Naive B cell (primary cell): ENCODE measurements around the gene PINLYP. TPM values are rescaled to one million over a fixed set of nuclear protein-coding genes. Genes with fewer than 3 reads are reported as not detected.

Experiments used
- ATAC-seq, 2 donors: fragments of 150-1000 bp; cut with Tn5 transposase; 2 replicates each; pipeline ENCODE4 v1.10.0; 2021; ENCODE audit warnings: low read depth in 2 of 2, mild to moderate bottlenecking in 2 of 2, moderate library complexity in 2 of 2
- DNase-seq: peaks from one replicate; pipeline ENCODE4 v3.0.0; 2022
- H3K27ac Mint-ChIP-seq, 6 donors: one replicate each; pipeline ENCODE4 v1.8.0; 2020 to 2022; ENCODE audit warnings: mild to moderate bottlenecking in 6 of 6, mixed read lengths in 6 of 6, moderate library complexity in 5 of 6, inconsistent platforms in 2 of 6
- H3K27me3 Mint-ChIP-seq, 3 donors: one replicate each; pipeline ENCODE4 v1.8.0; 2021 to 2022; ENCODE audit warnings: mixed read lengths in 3 of 3, mild to moderate bottlenecking in 1 of 3
- H3K36me3 Mint-ChIP-seq, 2 donors: one replicate each; pipeline ENCODE4 v1.8.0; 2020 to 2022; ENCODE audit warnings: mixed read lengths in 2 of 2, inconsistent platforms in 1 of 2, mild to moderate bottlenecking in 1 of 2
- H3K4me1 Mint-ChIP-seq, 3 donors: one replicate each; pipeline ENCODE4 v1.8.0; 2020 to 2022; ENCODE audit warnings: mixed read lengths in 3 of 3, inconsistent platforms in 1 of 3, mild to moderate bottlenecking in 1 of 3, moderate library complexity in 1 of 3
- H3K4me3 Mint-ChIP-seq, 8 donors: one replicate each; pipeline ENCODE4 v1.8.0; 2020 to 2022; ENCODE audit warnings: mild to moderate bottlenecking in 8 of 8, mixed read lengths in 8 of 8, moderate library complexity in 8 of 8, inconsistent platforms in 2 of 8
- H3K9me3 Mint-ChIP-seq, 7 donors: one replicate each; pipeline ENCODE4 v1.8.0; 2020 to 2022; ENCODE audit warnings: mixed read lengths in 7 of 7, mild to moderate bottlenecking in 5 of 7, inconsistent platforms in 2 of 7, moderate library complexity in 1 of 7
- polyA plus RNA-seq, 6 donors: library from polyadenylated mRNA; unstranded; fragments of 300-500 nt; fragmentation: Illumina TruSeq; gene quantifications; one replicate each; pipeline ENCODE4 v1.2.3, GENCODE V29; 2021; ENCODE audit warnings: low read depth in 6 of 6

Gene PINLYP
- 1 to 10 TPM in 5 of 6 donors, not detected in 1; 1.1 to 2.6 (median 2.0) TPM for polyA plus RNA-seq

- H3K36me3 Mint-ChIP-seq = peaks cover 0 to 8% of the 10 kb centered on the region in 2 donors
- H3K4me3 Mint-ChIP-seq = peak within 1 kb of the TSS; percentile 97 to 99 (median 98)
- H3K27ac Mint-ChIP-seq = peak within 1 kb of the TSS; percentile 97 to 99 (median 98)
- H3K27me3 Mint-ChIP-seq = no peaks in the 10 kb centered on the region
- DNase-seq (peak; percentile 94), ATAC-seq (peak; percentile 98 to 99)
- H3K4me1 Mint-ChIP-seq = peaks cover 49 to 65% (median 55%) of the 10 kb centered on the region in 3 donors
- H3K9me3 Mint-ChIP-seq = no peaks in the 10 kb centered on the region
These were observed at the start of gene PINLYP, which contains the start of gene XRCC1 for GRCh38 chr19:43575156-43575950. TSS of gene PINLYP (plus strand) at chr19:43575801. CDS start at chr19:43577192, 1,391 bp downstream. TSS of gene XRCC1 (minus strand) at chr19:43575527. CDS start at chr19:43575458, 69 bp downstream.

- ATAC-seq (no peak), DNase-seq (no peak)
These were observed 49.5 kb upstream of the PINLYP start for GRCh38 chr19:43525836-43526771.

GRCh38 chr19:43526884-43527859, 48.4 kb upstream of the PINLYP start, which contains the start of gene ETHE1:
TSS of gene ETHE1 (minus strand) at chr19:43527201. CDS start at chr19:43527177, 24 bp downstream.
- no peaks in the 10 kb centered on the region for H3K27me3 Mint-ChIP-seq
- H3K36me3 Mint-ChIP-seq = no peaks in the 10 kb centered on the region
- peak within 1 kb of the TSS in 5 of 6 donors; percentile 69 to 87 (median 82) for H3K27ac Mint-ChIP-seq
- ATAC-seq (peak; percentile 78 to 84), DNase-seq (peak; percentile 51)
- peak within 1 kb of the TSS; percentile 67 to 94 (median 91) for H3K4me3 Mint-ChIP-seq
- no peaks in the 10 kb centered on the region for H3K9me3 Mint-ChIP-seq
- peaks cover 24 to 34% (median 29%) of the 10 kb centered on the region in 3 donors for H3K4me1 Mint-ChIP-seq

More at GRCh38 chr19:43525836-43526771, 49.5 kb upstream of the PINLYP start:
- peaks cover 24 to 34% (median 26%) of the 10 kb centered on the region in 3 donors for H3K4me1 Mint-ChIP-seq
- peak overlapping the region in 4 of 6 donors; percentile 27 to 82 (median 58) for H3K27ac Mint-ChIP-seq
- H3K9me3 Mint-ChIP-seq = no peaks in the 10 kb centered on the region
- no peaks in the 10 kb centered on the region for H3K27me3 Mint-ChIP-seq
- no peaks in the 10 kb centered on the region for H3K36me3 Mint-ChIP-seq
- peak overlapping the region; percentile 67 to 94 (median 91) for H3K4me3 Mint-ChIP-seq

GRCh38 chr19:43527860-43528622, 47.6 kb upstream of the PINLYP start:
- DNase-seq = no peak
- H3K4me3 Mint-ChIP-seq = peak overlapping the region in 7 of 8 donors; percentile 20 to 86 (median 39)
- H3K4me1 Mint-ChIP-seq = peaks cover 30 to 39% (median 37%) of the 10 kb centered on the region in 3 donors
- H3K36me3 Mint-ChIP-seq = no peaks in the 10 kb centered on the region
- no peak overlapping the region for H3K27ac Mint-ChIP-seq
- no peaks in the 10 kb centered on the region for H3K27me3 Mint-ChIP-seq
- ATAC-seq = no peak
- no peaks in the 10 kb centered on the region for H3K9me3 Mint-ChIP-seq

- DNase-seq = no peak
- H3K4me3 Mint-ChIP-seq = peak overlapping the region; percentile 90 to 99 (median 94)
- H3K9me3 Mint-ChIP-seq = peaks cover 0 to 2% (median 0%) of the 10 kb centered on the region in 7 donors
These were observed 43.0 kb upstream of the PINLYP start for GRCh38 chr19:43532571-43532961.

GRCh38 chr19:43532962-43533545, 42.5 kb upstream of the PINLYP start, which contains the start of gene ZNF575:
TSS of gene ZNF575 (plus strand) at chr19:43533188. CDS start at chr19:43534423, 1,235 bp downstream.
- Mint-ChIP-seq H3K9me3 (peaks cover 0 to 2% (median 0%) of the 10 kb centered on the region in 7 donors), H3K36me3 (no peaks in the 10 kb centered on the region), H3K4me1 (peaks cover 17 to 23% (median 19%) of the 10 kb centered on the region in 3 donors), H3K27ac (peak within 1 kb of the TSS; percentile 89 to 99 (median 98)), H3K27me3 (no peaks in the 10 kb centered on the region), H3K4me3 (peak within 1 kb of the TSS; percentile 90 to 99 (median 96))
- DNase-seq (peak; percentile 83), ATAC-seq (peak; percentile 56 to 65)

More at GRCh38 chr19:43532571-43532961, 43.0 kb upstream of the PINLYP start:
- Mint-ChIP-seq H3K27ac (peak overlapping the region; percentile 44 to 98 (median 82)), H3K27me3 (no peaks in the 10 kb centered on the region), H3K36me3 (no peaks in the 10 kb centered on the region), H3K4me1 (peaks cover 17 to 25% (median 19%) of the 10 kb centered on the region in 3 donors)
- ATAC-seq = no peak

GRCh38 chr19:43533546-43534304, 41.9 kb upstream of the PINLYP start:
- H3K4me1 Mint-ChIP-seq = peaks cover 17 to 23% (median 19%) of the 10 kb centered on the region in 3 donors
- peaks cover 0 to 5% (median 2%) of the 10 kb centered on the region in 7 donors for H3K9me3 Mint-ChIP-seq
- DNase-seq (peak; percentile 94), ATAC-seq (peak; percentile 74 to 80)
- H3K27me3 Mint-ChIP-seq = no peaks in the 10 kb centered on the region
- peak overlapping the region; percentile 89 to 99 (median 98) for H3K27ac Mint-ChIP-seq
- peaks cover 6% of the 10 kb centered on the region in 2 donors for H3K36me3 Mint-ChIP-seq
- peak overlapping the region; percentile 90 to 99 (median 96) for H3K4me3 Mint-ChIP-seq

- no peaks in the 10 kb centered on the region for H3K27me3 Mint-ChIP-seq
- peak overlapping the region; percentile 90 to 99 (median 96) for H3K4me3 Mint-ChIP-seq
- no peak for ATAC-seq
- peak overlapping the region in 4 of 6 donors; percentile 89 to 99 (median 98) for H3K27ac Mint-ChIP-seq
- H3K4me1 Mint-ChIP-seq = peaks cover 17 to 23% (median 19%) of the 10 kb centered on the region in 3 donors
- peaks cover 12% of the 10 kb centered on the region in 2 donors for H3K36me3 Mint-ChIP-seq
- H3K9me3 Mint-ChIP-seq = peaks cover 0 to 10% (median 5%) of the 10 kb centered on the region in 7 donors
- no peak for DNase-seq
These were observed 41.2 kb upstream of the PINLYP start for GRCh38 chr19:43534305-43534815.

GRCh38 chr19:43534816-43535761, 40.5 kb upstream of the PINLYP start:
- DNase-seq (peak; percentile 25), ATAC-seq (no peak)
- H3K27me3 Mint-ChIP-seq = no peaks in the 10 kb centered on the region

More at GRCh38 chr19:43534816-43535761, 40.5 kb upstream of the PINLYP start:
- H3K9me3 Mint-ChIP-seq = peaks cover 0 to 10% (median 5%) of the 10 kb centered on the region in 7 donors
- peaks cover 17 to 23% (median 21%) of the 10 kb centered on the region in 3 donors for H3K4me1 Mint-ChIP-seq
- H3K4me3 Mint-ChIP-seq = peak overlapping the region in 5 of 8 donors; percentile 41 to 91 (median 60)
- H3K36me3 Mint-ChIP-seq = peaks cover 15 to 18% of the 10 kb centered on the region in 2 donors
- H3K27ac Mint-ChIP-seq = peak overlapping the region; percentile 33 to 98 (median 86)
